ENCODE data around the gene SAMSN1.

DNA sequence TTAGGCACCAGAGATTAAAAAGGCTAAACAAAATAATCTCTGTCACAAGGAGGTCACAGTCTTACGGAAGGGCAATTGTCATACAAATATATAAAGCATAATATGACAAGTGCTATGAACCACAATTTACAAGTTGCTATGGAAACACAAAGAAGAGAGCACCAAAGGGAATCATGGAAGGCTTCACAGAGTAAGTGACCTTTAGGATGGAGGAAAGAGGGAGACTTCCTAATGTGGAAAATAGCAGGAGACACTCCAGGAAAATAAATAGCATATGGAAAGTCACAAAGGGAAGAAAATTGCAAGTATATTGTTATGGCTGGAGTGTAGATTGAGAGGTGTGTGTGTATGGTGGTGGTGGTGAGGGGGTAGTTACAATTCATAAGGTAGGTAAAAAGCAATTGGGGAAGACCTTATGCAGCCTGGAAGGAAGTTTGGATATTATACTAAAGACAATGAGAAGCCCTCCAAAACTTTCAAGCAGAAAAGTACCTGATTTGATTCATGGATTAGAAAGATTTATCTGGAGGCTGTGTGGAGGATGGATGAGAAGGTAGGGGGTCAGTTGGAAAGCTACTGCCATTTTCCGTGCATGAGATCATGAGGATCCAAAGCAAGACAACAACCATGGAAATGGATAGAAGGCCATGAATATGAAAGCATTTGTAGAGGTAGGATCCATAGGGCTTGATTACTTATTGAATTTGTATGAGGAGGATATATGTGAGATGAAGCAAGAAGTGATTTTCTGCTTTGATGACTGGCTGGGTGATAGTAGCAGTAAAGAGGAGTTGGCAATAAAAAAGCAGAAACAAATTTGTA, 61.7 kb downstream of the SAMSN1 start:
- TF ChIP-seq, protein P1, sequence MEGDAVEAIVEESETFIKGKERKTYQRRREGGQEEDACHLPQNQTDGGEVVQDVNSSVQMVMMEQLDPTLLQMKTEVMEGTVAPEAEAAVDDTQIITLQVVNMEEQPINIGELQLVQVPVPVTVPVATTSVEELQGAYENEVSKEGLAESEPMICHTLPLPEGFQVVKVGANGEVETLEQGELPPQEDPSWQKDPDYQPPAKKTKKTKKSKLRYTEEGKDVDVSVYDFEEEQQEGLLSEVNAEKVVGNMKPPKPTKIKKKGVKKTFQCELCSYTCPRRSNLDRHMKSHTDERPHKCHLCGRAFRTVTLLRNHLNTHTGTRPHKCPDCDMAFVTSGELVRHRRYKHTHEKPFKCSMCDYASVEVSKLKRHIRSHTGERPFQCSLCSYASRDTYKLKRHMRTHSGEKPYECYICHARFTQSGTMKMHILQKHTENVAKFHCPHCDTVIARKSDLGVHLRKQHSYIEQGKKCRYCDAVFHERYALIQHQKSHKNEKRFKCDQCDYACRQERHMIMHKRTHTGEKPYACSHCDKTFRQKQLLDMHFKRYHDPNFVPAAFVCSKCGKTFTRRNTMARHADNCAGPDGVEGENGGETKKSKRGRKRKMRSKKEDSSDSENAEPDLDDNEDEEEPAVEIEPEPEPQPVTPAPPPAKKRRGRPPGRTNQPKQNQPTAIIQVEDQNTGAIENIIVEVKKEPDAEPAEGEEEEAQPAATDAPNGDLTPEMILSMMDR (IDR thresholded peaks at IDR 0.05), result no peak
- no peak for TF ChIP-seq POLR2A (IDR thresholded peaks at IDR 0.05)

All from esophagus squamous epithelium (tissue), 4 donors.